ENCODE results near the gene GABRB3. TPM values are rescaled to one million over a fixed set of nuclear protein-coding genes. Genes with fewer than 3 reads are reported as not detected.

GABRB3 gene
- polyA plus RNA-seq, 3 donors = not detected

- Histone ChIP-seq H3K36me3 (replicated peaks in 1 of 2; ENCODE audit: control insufficient read depth in 1 of 2, insufficient read depth in 2 of 2, low read length in 2 of 2) (no peaks in the 10 kb centered on the region), H3K4me2 (replicated peaks; ENCODE audit: extremely low read depth, low read length, poor library complexity, severe bottlenecking) (no peak overlapping the region), H2AFZ (ENCODE audit: insufficient read depth, low read depth, low read length, poor library complexity, severe bottlenecking) (no peak overlapping the region), H3K4me3 (replicated peaks in 1 of 3; ENCODE audit: low read depth in 2 of 3, low read length in 3 of 3) (no peak overlapping the region), H3K27ac (ENCODE audit: low read depth in 1 of 2, low read length in 2 of 2) (no peak overlapping the region), H3K9me3 (replicated peaks in 1 of 2; ENCODE audit: control insufficient read depth in 1 of 2, insufficient read depth in 1 of 2, low read length in 2 of 2) (peaks cover 43 to 46% of the 10 kb centered on the region in 2 donors), H3K27me3 (ENCODE audit: control insufficient read depth in 2 of 2, insufficient read depth in 2 of 2, low read length in 2 of 2) (no peaks in the 10 kb centered on the region), H3K79me2 (ENCODE audit: insufficient read depth, low read length) (no peaks in the 10 kb centered on the region), H3K9ac (ENCODE audit: insufficient read depth, low read length, poor library complexity, severe bottlenecking) (no peak overlapping the region), H3K4me1 (ENCODE audit: control insufficient read depth in 1 of 2, insufficient read depth in 2 of 2, low read length in 2 of 2) (no peaks in the 10 kb centered on the region), H4K20me1 (ENCODE audit: insufficient read depth, low read length) (no peaks in the 10 kb centered on the region)
- intact Hi-C loops (cut with micrococcal nuclease) = no loop called here
- DNase-seq = no peak
- 89% methylated on average over 4 of the region's 6 CpGs for WGBS (ENCODE audit: insufficient coverage)
- Mint-ChIP-seq H3K4me3 (no peak overlapping the region), H3K4me1 (no peaks in the 10 kb centered on the region), H3K27ac (no peak overlapping the region), H3K9me3 (peaks cover 0 to 31% (median 20%) of the 10 kb centered on the region in 7 donors), H3K27me3 (ENCODE audit: low read depth in 3 of 3) (no peaks in the 10 kb centered on the region), H3K36me3 (no peaks in the 10 kb centered on the region)
- no peak for TF ChIP-seq CTCF (IDR thresholded peaks at IDR 0.05)
Measured at GRCh38 chr15:26564361-26564760, 208.5 kb downstream of the GABRB3 start.

GRCh38 chr15:26562336-26562735 lies 210.5 kb downstream of the GABRB3 start:
- Histone ChIP-seq H3K9ac (ENCODE audit: insufficient read depth, low read length, poor library complexity, severe bottlenecking) (no peak overlapping the region), H3K79me2 (ENCODE audit: insufficient read depth, low read length) (no peaks in the 10 kb centered on the region), H3K4me1 (ENCODE audit: control insufficient read depth in 1 of 2, insufficient read depth in 2 of 2, low read length in 2 of 2) (no peaks in the 10 kb centered on the region), H3K9me3 (replicated peaks in 1 of 2; ENCODE audit: control insufficient read depth in 1 of 2, insufficient read depth in 1 of 2, low read length in 2 of 2) (peaks cover 45 to 54% of the 10 kb centered on the region in 2 donors), H3K4me3 (replicated peaks in 1 of 3; ENCODE audit: low read depth in 2 of 3, low read length in 3 of 3) (no peak overlapping the region), H3K4me2 (replicated peaks; ENCODE audit: extremely low read depth, low read length, poor library complexity, severe bottlenecking) (no peak overlapping the region), H4K20me1 (ENCODE audit: insufficient read depth, low read length) (no peaks in the 10 kb centered on the region), H2AFZ (ENCODE audit: insufficient read depth, low read depth, low read length, poor library complexity, severe bottlenecking) (no peak overlapping the region), H3K27me3 (ENCODE audit: control insufficient read depth in 2 of 2, insufficient read depth in 2 of 2, low read length in 2 of 2) (no peaks in the 10 kb centered on the region), H3K36me3 (replicated peaks in 1 of 2; ENCODE audit: control insufficient read depth in 1 of 2, insufficient read depth in 2 of 2, low read length in 2 of 2) (no peaks in the 10 kb centered on the region), H3K27ac (ENCODE audit: low read depth in 1 of 2, low read length in 2 of 2) (no peak overlapping the region)
- H3K36me3 Mint-ChIP-seq = no peaks in the 10 kb centered on the region
- no peak overlapping the region for H3K4me3 Mint-ChIP-seq
- no peak for TF ChIP-seq CTCF (IDR thresholded peaks at IDR 0.05)
- H3K27ac Mint-ChIP-seq = no peak overlapping the region
- no peak for DNase-seq
- WGBS (ENCODE audit: insufficient coverage) = 83% methylated on average over 2 of the region's 2 CpGs
- peaks cover 0 to 27% (median 24%) of the 10 kb centered on the region in 7 donors for H3K9me3 Mint-ChIP-seq
- H3K27me3 Mint-ChIP-seq (ENCODE audit: low read depth in 3 of 3) = no peaks in the 10 kb centered on the region
- no peaks in the 10 kb centered on the region for H3K4me1 Mint-ChIP-seq
- intact Hi-C loops (cut with micrococcal nuclease) = no loop called here

All from CD14-positive monocyte (primary cell).